ENCODE results near the gene TGM1.
A peak's percentile ranks its signal among the peaks of the same experiment; 100 is the strongest.
"Not testable (repeated sequence)": the region's sequence is repeated elsewhere in the genome, so short reads cannot be mapped to it uniquely, and the experiment has no call there.

Gene TGM1

DNA sequence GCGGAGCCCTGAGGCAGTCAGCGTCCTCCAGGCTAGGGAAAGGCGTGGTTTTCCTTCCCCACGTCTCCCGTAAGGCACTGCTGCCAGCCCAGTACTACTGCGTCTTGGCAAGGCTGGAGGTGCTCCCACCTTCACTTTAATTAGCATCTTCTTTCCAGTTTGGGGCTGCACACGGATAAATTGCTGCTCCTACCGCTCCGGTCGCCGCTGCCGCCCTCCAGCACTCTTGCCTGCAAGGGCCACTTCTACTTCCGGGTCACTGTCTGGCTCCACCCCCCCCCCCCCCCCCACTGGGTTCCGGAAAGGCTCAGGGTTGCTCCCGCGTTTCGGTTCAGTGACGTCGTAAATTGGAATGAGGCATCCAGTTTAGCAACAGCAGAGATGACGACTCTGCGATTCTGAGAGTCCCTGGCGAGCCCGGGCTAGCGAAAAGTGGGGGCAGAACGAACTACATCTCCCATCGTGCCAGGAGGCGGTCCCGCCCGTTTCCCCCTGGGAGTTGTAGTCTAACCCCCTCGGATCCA, 30.8 kb downstream of the TGM1 start, which contains the start of gene NEDD8:
NEDD8 (minus strand) TSS at position 247 of the 524 bp plus-strand sequence; CDS start at position 147, 100 bp downstream.
- DNase-seq: peak; percentile 91 to 92

GRCh38 chr14:24231263-24232120, 31.5 kb downstream of the TGM1 start:
- peak in 1 of 2 donors; percentile 35 for DNase-seq

GRCh38 chr14:24228902-24229301, 34.1 kb downstream of the TGM1 start:
- DNase-seq: no peak

DNA sequence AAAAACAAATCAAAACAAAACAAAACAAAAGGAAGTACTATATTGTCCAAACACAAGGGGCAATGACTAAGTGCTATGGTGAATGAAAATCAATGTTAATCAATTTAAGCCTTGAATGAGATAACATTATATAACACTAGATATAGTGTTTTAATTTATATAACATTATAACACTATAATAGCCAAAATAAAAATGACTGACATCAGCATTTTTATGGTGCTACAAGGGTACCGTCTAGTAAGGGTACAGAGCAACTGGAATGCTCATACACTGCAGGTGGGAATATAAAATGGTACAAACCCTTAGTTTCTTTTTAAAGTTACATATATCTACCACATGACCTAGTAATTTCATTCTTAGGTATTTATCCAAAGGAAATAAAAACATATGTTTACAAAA, 36.5 kb downstream of the TGM1 start:
- DNase-seq: no peak

DNA sequence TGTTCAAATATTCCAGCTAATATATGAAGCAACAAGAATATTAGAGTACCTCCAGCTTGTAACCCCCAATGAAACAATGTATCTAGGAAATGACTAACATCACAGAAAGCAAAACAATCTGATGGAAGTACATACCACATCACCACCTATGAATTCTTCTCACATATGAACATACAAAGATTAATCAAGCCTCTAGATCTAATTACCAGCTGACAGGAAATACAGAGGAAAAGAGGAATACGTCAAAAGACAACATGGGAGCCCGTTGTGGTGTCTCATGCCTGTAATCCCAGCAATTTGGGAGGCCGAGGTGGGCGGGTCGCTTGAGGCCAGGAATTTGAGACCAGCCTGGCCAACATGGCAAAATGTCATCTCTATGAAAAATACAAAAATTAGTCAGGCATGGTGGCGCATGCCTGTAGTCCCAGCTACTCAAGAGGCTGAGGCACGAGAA, 38.3 kb downstream of the TGM1 start:
- DNase-seq: no peak

DNA sequence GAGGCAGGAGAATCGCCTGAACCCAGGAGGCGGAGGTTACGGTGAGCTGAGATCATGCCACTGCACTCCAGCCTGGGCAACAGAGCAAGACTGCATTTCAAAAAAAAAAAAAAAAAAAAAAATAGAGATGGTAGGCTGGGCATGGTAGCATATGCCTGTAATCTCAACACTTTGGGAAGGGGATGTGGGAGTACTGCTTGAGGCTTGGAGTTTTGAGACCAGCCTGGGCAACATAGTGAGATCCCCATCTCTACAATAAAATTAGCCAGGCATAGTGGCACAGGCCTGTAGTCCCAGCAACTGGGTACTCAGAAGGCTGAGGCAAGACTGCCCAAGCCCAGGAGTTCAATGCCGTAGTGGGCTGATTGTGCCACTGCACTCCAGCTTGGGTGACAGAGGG, 40.0 kb downstream of the TGM1 start:
- not testable (repeated sequence) for DNase-seq

- no peak for DNase-seq
Observed at GRCh38 chr14:24219521-24219920, 43.5 kb downstream of the TGM1 start.

DNA sequence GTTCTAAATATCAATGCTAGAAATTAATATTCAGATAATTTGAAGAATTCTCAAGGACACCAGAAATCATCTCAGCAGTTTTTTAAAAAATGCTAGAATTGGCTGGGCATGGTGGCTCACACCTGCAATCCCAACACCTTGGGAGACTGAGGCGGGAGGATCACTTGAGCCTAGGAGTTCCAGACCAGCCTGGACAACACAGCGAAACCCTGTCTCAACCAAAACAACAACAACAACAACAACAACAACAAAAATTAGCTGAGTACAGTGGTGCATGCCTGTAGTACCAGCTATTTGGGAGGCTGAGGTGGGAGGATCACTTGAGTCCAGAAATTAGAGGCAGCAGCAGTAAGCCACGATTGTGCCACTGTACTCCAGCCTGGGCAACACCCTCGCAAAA, 43.9 kb downstream of the TGM1 start:
- DNase-seq: no peak

- not testable (repeated sequence) for DNase-seq
Observed at GRCh38 chr14:24216876-24217275, 46.1 kb downstream of the TGM1 start.

GRCh38 chr14:24216345-24216699, 46.7 kb downstream of the TGM1 start:
- no peak for DNase-seq

DNA sequence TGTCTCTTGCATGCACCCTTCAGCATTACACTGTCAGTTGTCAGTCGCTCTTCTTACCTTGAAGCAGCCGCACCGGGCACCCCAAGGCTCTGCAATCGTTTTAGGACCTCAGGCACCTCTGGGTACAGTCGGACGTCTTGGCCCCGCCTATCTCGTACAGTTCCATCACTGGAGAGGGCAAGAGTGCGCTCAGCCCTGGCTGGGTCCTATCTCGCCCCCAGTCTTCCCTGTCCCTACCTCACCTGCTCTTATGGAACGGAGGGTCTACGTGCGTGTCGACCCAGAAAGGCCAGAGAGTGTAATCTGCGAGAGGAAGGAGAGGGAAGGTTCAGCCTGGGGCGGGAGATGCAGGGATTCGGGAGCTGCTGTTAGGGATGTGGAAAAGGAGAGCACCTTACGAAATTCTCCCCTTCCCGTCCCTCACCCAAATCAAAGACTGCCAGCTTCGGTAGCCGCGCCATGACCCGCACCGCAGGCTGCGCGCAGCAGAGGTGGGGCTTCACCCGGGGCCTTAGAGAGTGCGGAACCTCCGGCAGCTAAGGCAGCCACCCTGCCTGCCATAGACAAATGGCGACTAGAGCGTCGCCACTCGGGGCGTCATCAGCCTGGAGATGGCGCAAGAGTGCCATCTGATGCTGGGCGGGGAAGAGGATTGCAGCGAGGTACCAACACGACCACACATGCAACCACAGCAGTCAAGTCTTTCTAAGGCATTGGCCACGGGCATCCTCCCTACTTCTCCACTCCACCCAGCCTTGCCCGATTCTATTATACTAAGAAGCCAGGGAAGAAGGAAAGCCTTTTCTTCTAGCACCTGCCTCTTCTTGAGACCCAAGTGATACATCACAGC, 47.3 kb downstream of the TGM1 start, which contains the start of gene MDP1:
MDP1 (minus strand) TSS at position 572 of the 850 bp plus-strand sequence; CDS start at position 461, 111 bp downstream.
- DNase-seq: peak; percentile 84

DNA sequence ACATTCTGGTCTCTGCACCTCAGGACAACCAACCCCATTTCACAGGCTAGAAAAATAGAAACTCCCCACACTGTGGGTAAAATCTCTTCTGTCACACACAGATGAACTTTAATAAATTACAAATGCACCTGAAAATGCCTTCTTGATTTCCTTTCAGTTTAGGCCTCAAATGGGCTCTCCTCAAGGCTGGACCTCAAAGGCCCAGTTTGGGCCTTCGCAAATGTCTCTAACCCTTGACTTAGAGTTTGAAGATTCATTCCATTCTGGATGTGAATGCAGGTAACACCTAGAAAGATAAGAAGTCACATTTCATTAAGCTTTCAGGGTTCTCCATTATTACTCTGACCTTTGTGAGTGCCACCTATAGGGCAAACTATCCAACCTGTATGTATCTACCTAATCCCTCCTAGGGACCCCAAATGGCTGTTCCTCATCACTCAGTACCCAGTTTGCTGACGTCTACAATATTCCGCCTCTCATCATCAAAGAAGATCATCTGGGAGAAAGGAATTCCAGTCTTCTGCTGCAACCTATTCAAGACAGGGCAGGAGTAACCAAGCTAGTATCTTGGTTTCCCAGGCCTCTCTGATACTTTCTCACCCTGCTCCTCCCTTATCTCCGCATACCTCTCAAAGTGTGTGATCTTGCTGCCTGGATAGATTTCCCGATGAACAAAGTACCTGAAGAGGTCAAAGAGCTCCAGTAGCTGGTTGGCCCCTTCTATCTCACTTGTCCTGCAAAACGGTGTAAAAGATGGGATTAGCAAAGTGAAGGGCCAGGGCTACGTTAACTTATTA, 48.9 kb downstream of the TGM1 start:
- DNase-seq: no peak

- peak; percentile 96 for DNase-seq
Observed at GRCh38 chr14:24212924-24213865, 49.8 kb downstream of the TGM1 start, which contains the start of gene CHMP4A. TSS of gene CHMP4A (minus strand) at chr14:24213488. CDS start at chr14:24213439, 49 bp downstream.

DNA sequence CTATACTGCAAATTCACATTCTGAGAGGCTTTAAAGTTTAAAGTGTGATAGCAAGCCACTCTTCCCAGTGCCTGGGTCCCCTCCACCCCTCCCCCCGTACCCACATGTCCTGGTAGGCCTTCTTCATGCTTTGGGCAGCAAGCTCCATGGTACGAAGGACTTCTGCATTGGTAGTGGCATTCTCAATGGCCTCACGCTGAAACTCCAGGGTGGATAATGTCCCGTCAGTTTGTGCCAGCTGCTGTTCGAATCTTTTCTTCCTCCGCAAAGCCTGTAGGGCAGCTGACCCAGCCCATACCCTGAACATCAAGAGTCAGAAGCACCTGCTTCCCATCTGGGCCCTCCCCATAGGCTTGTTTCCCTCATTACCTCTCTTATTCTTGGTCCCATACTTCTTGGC, 51.7 kb downstream of the TGM1 start:
- no peak for DNase-seq

DNA sequence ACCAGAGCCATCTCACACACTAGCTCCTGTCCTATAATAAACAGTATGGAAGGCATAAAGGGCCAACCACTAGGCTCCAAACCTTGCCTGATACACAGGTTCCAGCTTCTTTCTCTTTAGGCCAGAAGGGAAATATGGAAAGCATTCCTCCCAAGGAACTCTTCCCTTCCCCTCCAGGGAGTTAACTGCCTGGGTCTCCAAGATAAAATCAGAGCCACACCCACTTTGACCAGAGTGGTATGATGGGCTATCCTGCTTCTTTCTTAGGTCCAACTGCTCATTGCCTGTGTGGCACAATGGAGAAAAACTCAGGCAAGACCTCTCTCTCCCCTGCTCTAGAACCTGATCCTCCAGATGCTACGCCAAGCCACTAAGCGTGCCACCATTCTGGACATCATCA, 55.4 kb downstream of the TGM1 start:
- DNase-seq: no peak

- no peak for DNase-seq
Observed at GRCh38 chr14:24207104-24207551, 55.8 kb downstream of the TGM1 start.

GRCh38 chr14:24206260-24207103, 56.5 kb downstream of the TGM1 start:
- DNase-seq: no peak

DNA sequence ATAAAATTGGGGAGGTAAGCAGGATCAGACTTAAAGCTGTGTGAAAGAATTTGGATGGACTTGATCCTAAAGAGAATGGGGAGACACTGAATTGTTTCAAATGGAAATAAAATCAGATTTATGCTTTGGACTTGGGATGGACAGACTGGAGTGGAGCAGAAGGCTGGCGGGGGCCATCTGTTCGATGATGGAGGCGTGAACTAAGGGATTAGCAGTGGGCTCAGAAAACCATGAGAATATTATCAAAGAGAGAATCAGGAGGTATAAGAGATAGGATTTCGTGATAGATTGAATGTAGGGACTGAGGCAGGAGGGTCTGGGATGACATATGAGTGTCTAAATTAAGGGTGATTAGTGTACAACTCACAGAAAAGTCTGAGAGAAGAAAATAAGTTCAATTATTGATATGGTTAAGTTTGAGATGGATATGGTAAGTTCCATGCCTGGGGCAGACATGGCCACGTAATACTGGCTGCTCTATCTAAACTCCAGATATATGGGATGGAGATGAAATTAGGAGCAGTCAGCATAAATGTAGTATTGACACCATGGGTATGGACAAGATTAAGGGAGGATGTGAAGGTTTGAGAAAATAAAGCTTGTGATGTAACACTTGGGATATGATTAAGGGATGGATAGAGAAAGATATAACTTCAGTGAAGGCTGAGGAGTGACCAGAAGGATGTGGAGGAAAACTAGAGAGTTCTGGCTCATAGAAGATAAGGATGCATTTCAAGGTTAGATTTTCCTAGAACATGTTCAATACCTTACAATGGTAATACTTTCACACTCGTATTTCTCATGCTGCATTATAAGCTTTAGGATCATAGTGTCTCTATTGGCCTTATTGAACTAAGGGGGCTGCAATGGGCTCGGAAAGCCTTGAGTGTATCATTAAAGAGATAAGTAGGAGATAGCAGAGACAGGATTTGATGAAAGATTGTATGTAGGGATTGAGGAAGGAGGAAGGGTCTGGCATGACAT, 58.5 kb downstream of the TGM1 start:
- no peak for DNase-seq

Measured in stimulated activated CD4-positive, alpha-beta T cell treated with anti-CD3 and anti-CD28 coated beads, Interleukin-2, amount 100 ng/mL, for 24 hours (primary cell).